Activated T-cell treated with anti-CD3 and anti-CD28 coated beads for 4 hours (primary cell): ENCODE data around the gene APOL6.
"Not testable (repeated sequence)": the region's sequence is repeated elsewhere in the genome, so short reads cannot be mapped to it uniquely, and the experiment has no call there.

Experiments used
- DNase-seq: peaks from one replicate; pipeline ENCODE4 v3.0.0-alpha.2; 2020

The APOL6 gene

GRCh38 chr22:35618427-35619223 lies 29.6 kb upstream of the APOL6 start:
- no peak for DNase-seq

- DNase-seq, result no peak
Observed at GRCh38 chr22:35619336-35620094, 28.7 kb upstream of the APOL6 start.

- no peak for DNase-seq
Observed at GRCh38 chr22:35620624-35621251, 27.5 kb upstream of the APOL6 start.

GRCh38 chr22:35621451-35621850 lies 26.8 kb upstream of the APOL6 start:
- DNase-seq, result no peak

- no peak for DNase-seq
Observed at GRCh38 chr22:35622191-35622913, 25.9 kb upstream of the APOL6 start.

GRCh38 chr22:35623885-35624284 lies 24.4 kb upstream of the APOL6 start:
- DNase-seq, result not testable (repeated sequence)

- DNase-seq, result no peak
Observed at GRCh38 chr22:35624547-35624946, 23.7 kb upstream of the APOL6 start.

GRCh38 chr22:35625763-35626432 lies 22.3 kb upstream of the APOL6 start:
- DNase-seq, result no peak

- DNase-seq, result peak; percentile 44
Observed at GRCh38 chr22:35627267-35628041, 20.8 kb upstream of the APOL6 start.

GRCh38 chr22:35628732-35629131 lies 19.5 kb upstream of the APOL6 start:
- no peak for DNase-seq

- DNase-seq, result peak; percentile 39
Observed at GRCh38 chr22:35629406-35630216, 18.6 kb upstream of the APOL6 start.

GRCh38 chr22:35630387-35630793 lies 17.9 kb upstream of the APOL6 start:
- DNase-seq, result no peak

GRCh38 chr22:35630891-35631290 lies 17.4 kb upstream of the APOL6 start:
- no peak for DNase-seq

GRCh38 chr22:35631597-35631996 lies 16.6 kb upstream of the APOL6 start:
- DNase-seq, result no peak

GRCh38 chr22:35632935-35633334 lies 15.3 kb upstream of the APOL6 start:
- no peak for DNase-seq

GRCh38 chr22:35633520-35633919 lies 14.7 kb upstream of the APOL6 start:
- DNase-seq, result no peak

- DNase-seq, result no peak
Observed at GRCh38 chr22:35634015-35634414, 14.2 kb upstream of the APOL6 start.

GRCh38 chr22:35634943-35635540 lies 13.2 kb upstream of the APOL6 start:
- no peak for DNase-seq

GRCh38 chr22:35637254-35637653 lies 11.0 kb upstream of the APOL6 start:
- DNase-seq, result no peak

- no peak for DNase-seq
Observed at GRCh38 chr22:35638001-35638400, 10.2 kb upstream of the APOL6 start.
